Inferior parietal cortex (tissue), 1 donor: ENCODE measurements around the gene PHF3.

ENCODE experiments used
- DNase-seq: peaks from one replicate; pipeline ENCODE4 v3.0.0-alpha.2; 2016; ENCODE audit errors: extremely low spot score

Gene PHF3

DNA sequence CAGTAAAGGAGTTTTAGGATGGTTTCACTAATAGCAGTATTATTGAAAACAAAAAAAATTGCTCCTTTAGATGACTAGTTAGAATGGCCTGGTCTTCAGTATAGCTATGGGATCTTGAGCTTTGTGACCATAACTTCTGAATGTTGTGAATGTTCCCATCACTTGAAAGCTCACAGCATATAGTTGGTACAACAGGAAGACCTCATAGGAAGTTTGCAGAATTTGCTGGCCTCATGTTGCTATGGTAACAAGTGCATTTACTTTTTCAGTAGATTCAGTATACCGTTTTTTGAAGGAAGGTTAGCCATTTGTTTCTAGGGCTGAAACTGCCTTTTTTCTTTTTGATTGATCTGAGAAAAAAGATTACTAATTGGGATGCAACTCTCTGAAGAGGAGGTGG lies 8.3 kb downstream of the PHF3 start:
- no peak for DNase-seq

DNA sequence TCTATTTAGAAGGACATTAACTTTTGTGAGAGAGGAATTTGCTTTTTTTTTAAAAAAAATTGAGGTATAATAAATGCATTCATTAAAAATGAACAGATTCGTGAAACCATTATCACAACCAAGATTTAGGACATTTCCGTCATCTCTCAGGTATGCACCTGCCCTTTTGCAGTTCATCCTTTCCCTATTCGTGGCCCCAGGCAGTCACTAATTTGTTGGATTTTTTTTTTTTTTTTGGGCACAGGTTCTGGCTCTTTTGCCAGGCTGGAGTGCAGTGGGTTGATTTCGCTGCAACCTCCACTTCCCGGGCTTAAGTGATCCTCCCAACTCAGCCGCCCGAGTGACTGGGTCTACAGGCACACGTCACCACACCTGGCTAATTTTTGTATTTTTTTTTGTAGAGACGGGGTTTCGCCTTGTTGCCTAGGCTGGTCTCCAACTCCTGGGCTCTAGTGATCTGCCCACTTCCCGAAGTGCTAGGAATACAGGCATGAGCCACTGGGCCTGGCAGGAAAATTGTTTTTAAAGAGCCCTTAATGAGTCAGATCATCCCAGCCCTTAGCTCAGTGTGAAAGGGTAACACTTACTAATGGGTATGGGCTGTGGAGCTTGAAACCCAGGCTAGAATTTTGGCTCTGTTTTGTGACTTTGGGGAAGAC lies 9.2 kb downstream of the PHF3 start:
- no peak for DNase-seq

DNA sequence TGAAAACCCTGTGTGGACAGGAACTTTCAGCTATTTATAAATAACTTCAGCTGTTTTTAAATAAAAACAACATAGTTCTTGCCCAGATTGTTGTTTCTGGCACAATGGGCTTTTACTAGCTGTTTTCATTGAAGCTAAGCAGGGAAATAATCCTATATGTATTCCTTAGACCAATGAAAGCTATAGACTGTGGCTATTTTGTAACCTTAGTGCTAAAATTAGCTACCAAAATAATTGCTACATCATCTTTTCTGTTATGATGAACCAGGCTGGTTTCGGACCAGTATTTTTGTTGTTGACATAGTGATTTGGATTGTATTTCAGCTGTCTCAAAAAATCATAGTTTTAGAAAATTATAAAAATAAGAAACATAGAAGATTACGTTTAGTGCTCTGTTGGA lies 13.7 kb downstream of the PHF3 start:
- no peak for DNase-seq

DNA sequence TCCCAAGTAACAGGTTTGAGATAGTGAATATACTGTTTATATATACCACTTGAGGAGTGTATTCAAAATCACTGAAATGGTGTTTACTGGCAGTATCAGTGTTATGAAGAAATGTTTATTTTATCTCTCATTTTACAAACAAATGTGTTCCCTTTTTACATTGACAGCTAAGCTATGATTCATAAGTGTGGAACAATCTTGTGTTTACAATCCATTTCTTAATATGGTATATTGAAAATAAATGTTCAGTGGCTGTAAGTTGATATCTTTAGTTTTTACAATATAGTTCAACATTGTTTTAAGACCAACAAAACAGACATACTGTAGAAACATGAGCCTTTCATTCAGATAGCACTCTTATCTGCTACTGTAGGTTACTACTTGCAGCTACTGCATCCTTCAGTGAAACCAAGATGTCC lies 14.3 kb downstream of the PHF3 start:
- DNase-seq: no peak

DNA sequence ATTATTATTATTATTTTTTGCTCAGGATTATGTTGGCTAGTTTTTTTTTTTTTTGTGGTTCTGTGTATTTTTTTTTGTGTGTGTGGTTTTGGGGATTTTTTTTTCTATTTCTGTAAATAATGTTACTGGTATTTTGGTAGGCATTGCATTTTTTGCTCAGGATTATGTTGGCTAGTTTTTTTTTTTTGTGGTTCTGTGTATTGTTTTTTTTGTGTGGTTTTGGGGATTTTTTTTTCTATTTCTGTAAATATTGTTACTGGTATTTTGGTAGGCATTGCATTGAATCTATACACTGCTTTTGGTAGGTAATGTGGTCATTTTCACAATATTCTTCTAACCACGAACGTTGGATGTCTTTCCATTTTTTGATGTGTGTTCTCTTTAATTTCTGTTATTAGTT lies 17.4 kb downstream of the PHF3 start:
- no peak for DNase-seq

DNA sequence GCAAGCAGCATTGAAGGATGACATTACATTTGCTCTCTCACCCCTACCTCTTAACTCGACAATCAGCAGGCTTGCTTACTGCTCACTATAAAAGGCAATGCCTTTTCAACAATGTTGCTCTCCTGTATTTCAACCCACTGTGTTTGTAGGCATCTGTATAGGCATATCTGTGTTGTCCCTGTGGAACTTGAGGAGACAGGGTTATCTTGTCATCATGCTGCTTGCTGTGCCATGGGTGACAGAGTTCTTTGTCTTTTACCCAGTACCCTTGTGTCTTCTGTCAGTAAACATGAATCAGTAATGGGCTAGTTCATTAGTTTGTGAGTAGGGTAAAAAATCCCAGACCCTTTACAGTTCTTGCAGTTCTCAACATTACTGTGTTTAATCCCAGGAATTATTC lies 25.2 kb downstream of the PHF3 start:
- DNase-seq: no peak

DNA sequence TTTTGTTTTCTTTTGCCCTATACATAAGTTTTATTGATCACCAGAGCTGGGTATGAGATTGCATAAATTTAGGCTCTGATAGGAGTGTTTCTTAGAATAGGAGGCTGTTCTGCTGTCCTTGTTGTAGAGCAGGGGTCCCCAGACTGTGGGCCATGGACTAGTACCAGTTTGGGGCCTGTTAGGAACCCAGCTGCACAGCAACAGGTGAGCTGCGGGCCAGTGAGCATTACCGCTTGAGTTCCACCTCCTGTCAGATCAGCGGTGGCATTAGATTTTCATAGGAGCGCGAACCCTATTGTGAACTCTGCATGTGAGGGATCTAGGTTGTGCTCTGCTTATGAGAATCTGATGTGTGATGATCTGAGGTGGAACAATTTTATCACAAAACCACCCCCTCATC lies 26.2 kb downstream of the PHF3 start:
- no peak for DNase-seq

DNA sequence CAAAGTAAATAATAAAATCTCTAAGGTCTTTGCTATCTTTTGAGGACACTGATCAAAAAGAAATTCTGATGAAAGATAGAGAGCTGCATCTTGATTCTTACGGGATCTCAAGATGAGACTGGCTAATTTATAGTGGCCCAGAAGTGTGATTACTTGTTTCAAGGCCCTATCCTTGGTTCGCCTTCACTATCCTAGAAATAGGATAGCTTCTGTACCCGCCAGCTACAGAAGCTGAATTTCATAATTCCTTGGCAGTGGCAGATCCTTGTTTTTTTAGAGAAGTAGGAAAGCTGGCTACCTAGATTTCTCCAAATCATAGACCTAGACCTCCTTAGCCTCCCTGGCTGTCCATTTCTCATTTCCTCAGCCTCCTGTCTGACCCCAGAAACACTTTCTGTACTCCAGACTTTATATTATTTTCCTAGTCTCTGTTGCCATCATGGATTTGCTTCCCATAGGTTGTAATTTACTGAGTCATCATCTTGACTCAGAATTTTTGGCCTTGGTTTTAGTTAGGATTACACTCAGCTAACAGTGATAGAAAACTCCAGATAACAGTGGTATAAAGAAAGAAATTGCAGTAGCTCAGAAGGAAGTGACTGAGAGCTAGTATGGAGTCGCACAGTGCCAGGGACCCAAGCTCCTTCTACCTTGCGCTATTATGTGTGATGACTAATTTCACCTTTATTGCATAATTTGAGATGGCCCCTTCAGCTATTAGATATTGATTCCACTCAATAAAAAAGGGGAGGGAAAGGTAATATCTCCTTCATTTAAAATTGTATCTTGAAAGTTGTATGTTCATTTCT lies 27.7 kb downstream of the PHF3 start:
- no peak for DNase-seq

DNA sequence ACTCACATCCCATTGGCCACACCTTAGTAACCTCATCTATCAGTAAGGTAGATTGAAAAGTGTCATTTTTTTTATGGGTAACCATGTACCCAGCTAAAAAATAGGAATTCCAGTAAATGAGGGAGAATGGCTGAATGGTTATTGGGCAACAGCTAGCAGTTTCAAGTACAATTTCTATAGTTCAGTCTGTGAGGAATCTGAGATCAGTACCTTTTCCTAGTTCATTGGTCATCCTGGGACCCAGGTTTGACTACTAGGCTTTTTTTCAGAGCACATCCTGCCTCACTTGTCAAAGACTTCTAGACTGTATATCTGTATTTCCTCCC lies 28.3 kb downstream of the PHF3 start:
- DNase-seq: no peak

DNA sequence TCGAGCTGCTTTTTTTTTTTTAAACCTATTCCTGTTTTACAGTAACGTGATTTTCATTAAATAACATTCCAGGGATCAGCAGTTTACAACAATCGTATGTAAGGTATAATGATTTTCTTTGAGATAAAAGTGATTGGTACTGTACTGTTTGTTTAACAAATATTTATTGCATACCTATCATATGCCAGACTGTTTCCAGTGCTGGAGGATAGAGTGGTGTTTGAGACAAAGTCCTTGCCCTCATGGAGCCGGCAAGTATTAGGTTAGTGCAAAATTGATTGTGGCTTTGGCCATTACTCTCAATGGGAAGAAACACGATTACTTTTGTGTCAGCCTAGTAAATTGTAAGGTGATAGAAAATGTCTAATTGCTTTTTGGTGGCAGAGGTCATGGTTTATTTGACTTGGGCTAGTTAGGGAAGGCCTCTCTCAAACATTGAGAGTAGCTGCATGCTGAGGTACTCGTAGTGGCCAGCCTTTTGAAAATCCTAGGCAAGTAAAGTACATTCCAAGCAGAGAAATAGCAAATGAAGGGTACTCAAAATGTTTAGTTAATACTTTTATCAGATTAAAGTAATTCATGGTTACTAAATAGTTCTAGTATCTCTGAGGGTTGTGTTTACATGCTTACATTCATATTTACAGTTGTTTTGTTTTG lies 35.6 kb downstream of the PHF3 start:
- no peak for DNase-seq

DNA sequence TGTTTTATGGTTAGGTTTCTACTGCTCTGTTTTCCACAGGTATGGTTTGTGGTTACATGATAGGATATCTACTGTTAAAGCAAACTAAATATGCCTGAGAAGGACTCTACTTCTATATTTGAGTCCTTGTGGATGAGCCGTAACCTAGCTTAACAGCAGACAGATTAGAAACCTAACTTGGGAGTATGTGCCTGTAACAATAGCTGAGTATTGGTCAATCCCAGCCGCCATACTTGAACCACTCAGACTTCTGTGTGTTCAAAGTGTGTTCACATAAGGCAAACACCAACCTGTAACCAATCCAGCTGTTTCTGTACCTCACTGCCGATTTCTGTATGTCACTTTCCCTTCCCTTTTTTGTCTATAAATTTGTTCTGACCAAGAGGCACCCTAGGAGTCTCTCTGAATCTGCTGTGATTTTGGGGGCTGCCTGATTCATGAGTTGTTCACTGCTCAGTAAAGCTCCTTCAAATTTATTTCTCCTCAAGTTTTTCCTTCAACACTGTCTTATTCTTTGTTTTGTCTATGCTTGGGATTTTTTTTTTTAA lies 37.1 kb downstream of the PHF3 start:
- DNase-seq: no peak

DNA sequence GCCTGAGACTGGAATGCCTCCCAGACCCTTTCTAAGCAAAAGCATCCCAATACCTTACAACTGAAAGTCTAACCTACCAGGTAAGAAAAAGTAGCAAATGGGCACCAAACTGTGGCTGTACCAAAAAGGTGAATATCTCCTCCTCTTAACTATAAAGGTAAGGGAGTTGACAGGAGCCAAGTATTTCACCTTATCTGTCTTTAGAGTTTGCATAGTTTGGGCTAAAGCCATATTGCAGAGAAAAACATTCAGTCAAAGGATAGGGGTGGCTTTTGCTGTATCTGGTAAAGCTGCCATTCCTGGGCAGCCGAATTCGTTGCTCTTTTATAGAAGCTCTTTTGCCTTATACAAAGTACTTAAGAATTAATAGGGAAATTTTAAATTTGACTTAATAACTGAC lies 38.1 kb downstream of the PHF3 start:
- no peak for DNase-seq

DNA sequence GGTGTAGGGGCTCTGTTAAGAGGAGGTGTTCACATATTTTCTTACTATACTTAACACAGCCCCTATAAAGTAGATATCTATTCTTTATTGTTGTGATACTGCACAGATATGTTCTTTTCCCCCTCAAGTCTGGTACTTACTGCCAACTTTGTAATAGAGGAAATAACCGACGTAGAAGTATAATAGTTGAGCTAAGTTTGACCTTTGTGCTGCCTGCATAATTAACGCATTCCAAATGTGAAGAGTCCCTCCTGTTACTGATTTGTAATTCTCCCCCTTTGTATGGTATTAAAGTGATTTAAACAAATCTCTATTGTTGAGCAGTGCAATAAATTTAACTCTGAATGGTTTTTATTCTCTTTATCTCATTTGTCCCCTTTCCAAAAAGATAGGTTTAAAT lies 39.0 kb downstream of the PHF3 start:
- DNase-seq: no peak

DNA sequence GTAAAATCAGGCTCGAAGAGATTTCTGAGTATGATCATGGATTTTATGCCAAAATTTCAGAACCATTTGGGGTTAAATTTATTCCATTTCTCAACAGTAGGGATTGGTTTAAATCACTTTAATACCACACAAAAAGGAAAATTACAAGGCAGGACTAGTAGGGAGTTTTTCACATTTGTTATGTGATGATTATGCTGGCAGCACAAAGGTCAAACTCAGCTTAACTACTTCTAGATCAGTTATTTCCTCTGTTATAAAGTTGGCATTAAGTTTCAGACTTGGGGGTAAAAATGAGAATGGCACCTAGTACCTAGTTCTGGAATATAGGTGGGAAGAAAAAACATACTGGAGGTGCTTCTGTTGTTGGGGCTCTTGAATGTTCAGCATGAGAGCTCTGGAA lies 39.5 kb downstream of the PHF3 start:
- DNase-seq: no peak

DNA sequence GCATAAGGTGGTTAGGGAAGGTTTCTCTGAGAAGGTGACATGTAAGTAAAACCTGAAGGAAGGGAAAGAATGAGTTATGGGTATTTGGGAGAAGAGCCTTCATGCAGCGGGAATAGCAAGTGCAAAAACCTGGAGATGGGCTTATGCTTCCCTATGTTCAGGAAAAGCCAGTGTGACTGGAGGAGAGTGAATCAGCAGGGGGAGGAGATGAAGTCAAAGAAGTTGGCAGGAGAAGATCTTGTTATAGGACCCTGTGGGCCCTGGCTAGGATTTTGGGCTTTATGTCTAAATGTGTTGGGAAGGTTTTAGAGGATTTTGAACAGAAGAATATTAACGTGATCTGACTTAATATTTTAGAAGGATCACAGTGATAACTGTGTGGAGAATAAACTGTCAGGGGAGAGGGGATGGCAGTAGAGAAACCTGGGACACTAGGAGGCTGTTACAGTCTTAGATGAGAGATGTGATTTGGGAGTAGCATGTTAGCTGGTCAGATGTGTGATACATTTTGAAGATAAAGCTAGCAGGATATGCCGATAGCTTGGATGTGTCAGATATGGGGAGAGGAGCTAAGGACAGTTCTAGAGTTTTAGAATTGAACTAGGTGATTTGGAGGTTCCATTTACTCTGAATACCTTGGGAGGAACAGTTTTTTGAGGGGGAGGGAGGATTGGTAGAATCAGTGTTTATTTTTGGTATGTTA lies 41.0 kb downstream of the PHF3 start:
- no peak for DNase-seq

DNA sequence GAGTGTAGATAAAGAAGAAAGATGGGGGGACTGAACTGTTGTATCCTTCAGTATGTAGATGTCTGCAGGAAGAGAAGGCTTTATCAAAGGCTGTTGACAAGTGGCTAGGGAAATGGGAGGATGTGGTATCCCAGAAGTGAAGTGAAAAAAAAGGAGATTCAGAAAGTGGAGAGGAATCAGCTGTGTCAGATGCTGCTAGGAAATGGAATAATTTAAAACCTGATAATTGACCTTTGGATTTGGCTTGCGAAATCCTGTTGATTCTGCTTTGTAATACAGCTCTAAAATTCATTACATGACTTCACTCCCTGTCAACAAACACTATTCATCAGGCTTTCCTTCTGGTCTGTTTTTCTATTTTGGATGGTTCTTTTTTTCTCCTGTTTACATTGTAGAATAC lies 41.7 kb downstream of the PHF3 start:
- no peak for DNase-seq

DNA sequence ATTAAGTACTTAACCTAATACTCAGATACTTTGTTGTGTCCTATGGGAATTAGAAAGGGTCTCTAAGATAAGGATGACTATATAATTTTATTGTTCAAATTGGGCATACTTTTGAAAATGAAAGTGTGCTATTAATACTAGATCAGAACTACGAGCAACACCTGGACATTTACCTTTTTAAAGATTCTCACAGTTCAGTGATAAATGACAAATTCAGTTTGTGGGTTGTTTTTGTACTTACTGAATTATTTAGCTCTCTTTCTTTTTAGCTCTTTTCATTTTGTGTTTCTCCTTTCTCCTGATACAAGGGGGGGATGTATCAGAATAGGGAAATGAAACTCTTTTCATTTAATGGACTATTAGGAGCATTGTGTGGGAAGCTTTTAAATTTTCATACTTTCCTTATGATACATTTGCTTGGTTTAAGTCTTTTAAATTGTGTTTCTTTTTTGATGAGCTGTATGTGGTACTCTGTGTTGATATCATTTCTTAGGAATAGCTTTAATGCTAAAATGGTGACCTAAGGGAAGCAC lies 47.5 kb downstream of the PHF3 start:
- no peak for DNase-seq

DNA sequence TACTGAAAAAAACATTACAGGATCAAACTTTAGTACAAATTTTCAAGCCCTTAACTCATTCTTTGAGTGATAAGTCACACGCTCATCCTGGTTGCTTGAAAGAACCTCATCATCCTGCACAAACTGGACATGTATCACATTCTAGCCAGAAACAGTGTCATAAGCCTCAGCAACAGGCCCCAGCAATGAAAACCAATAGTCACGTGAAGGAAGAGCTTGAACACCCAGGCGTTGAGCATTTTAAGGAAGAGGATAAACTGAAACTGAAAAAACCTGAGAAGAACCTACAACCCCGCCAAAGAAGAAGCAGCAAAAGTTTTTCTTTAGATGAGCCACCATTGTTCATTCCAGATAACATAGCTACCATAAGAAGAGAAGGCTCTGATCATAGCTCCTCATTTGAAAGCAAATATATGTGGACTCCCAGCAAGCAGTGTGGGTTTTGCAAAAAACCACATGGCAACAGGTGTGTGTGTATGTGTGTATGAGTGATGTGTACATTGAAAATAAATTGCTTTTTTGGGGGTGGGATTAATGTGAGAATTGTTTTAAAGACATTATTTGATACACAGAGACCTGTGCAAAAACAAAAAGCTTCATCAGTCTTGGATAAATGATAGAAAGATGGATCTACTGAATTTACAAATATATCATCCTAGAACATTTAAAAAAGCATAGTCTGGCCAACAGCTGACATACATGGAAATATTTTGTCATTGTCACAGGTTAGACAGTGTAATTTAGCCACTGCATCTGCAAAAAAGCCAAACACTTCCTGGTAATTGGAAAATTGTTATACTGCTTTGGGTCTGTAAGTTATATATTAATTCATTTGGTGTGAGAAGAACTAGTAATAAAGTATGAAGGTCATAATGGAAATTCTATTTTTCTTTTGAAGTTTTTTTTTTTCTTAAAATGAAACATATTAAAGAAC lies 50.1 kb downstream of the PHF3 start:
- DNase-seq: no peak

DNA sequence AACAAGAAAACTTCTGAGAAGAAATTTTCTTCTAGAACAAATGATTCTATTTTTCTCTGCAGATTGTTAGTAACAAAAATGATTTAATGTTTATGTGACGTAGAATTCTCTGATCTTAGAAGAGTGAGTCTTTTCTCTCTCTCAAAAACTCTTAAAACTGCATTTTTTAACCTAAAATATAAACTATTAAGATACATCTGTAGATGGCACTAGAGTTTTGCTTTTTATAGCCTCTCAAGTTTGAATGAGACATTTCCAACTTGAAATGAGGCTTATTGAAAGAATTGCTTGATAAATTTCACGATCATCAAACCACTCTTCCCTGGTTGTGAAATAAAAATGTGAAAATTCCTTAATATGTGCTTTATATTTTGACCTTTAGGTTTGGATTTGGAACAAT lies 53.8 kb downstream of the PHF3 start:
- peak; percentile 17 for DNase-seq

DNA sequence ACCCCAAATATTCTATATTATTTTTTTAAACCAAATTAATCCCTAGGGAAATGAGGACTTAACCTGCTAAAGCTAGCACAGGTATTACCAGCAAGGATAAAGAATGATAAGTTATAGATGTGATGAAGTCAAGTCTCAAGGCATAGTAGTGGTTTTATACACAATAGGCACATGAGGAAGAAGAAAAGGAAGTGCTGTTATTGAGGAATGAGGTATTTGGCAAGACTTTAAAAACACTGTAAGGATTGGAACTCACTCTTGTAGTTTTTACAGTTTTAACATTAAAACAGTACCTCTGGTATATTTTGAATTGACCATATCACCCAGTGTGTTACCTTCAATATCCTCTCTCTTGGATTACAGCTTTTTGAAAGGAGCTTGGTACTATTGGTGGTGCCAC lies 54.6 kb downstream of the PHF3 start:
- no peak for DNase-seq

DNA sequence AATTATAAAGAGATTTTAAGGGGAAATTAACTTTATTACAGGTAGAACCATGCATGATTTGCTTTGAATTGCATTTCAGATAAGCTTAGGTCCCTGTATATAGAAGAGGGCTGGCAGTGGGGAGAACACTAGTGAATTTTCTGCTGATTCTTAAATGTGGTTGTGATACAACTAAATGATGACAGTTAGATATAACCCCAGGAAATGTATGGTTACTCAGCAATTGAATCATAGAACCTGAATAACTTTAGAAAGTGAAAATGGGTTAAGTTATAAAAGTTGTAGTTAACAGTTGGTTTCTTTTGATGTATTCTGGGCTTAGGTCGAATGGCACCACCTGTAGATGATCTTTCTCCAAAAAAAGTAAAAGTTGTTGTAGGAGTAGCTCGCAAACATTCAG lies 70.1 kb downstream of the PHF3 start:
- DNase-seq: no peak
